NCI-H82 treated with DMSO at 0.1 percent for 48 hours (cell line): ENCODE measurements around the gene OGFOD3.

ENCODE experiments used
- DNase-seq: peaks from one replicate; lab custom pipeline; 2025; ENCODE audit not compliant: unreplicated experiment; lab: John Stamatoyannopoulos, UW

OGFOD3 gene

DNA sequence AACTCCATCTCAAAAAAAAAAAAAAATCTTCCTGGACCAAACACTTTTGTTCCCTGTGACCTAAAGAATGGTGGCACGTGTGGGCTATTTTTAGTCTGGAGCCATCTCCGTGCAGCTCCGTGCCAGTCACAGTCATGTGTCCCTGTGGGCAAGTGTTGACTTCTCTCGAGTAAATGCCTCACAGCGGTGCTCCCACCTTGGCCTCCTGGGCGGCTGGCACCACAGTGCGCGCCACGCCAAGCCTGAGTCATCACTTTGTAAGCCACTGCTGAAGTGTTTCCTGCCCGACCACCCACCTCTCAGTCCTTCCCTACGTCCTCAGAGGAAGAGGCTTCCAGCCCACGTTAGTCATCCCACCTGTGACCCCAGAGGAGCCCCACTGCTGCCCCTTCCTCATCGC, 11.1 kb downstream of the OGFOD3 start:
- no peak for DNase-seq

DNA sequence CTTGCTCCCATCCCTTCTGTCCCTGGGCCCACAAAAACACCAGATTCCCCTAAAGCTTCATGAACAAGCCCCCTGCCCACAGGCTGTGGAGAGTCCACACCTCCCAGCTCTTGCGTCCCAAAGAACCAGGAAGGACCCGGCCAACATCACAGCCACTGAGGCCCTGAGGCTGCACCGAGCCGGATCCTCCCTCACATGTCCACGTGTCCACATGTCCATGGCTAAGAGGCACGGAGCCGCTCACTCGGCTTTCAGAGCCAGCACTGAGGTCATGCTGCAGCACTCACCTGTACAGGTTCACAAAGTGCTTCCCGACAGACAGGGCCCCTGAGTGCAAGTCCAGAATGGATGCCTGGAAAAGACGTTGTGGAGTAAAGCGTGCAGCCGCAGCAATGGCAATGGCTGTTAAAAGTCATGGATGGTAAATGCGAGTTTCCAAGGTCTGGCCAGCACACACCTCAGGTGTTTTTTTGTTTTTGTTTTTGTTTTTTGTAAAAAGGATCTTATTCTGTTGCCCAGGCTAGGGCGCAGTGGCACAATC, 12.2 kb downstream of the OGFOD3 start:
- DNase-seq, result no peak

DNA sequence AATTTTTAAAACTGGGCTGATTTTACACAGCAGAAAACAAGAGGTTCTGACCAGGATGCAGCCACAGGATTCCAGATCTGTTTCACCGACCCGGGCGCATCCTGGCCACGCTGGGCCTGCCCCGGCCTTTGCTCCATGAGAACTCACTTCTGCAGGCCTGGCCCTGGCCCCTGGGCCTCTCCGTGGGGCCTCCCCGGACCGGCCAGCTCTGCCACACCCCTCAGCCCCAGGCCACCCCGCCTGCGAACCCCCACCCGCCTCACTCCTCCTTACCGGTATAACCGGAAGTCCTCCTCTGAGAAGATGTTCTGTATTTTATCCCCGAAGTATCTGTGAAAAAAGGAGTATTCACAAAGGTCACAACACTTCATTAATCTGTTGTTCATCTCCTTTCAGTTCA, 13.3 kb downstream of the OGFOD3 start:
- no peak for DNase-seq

DNA sequence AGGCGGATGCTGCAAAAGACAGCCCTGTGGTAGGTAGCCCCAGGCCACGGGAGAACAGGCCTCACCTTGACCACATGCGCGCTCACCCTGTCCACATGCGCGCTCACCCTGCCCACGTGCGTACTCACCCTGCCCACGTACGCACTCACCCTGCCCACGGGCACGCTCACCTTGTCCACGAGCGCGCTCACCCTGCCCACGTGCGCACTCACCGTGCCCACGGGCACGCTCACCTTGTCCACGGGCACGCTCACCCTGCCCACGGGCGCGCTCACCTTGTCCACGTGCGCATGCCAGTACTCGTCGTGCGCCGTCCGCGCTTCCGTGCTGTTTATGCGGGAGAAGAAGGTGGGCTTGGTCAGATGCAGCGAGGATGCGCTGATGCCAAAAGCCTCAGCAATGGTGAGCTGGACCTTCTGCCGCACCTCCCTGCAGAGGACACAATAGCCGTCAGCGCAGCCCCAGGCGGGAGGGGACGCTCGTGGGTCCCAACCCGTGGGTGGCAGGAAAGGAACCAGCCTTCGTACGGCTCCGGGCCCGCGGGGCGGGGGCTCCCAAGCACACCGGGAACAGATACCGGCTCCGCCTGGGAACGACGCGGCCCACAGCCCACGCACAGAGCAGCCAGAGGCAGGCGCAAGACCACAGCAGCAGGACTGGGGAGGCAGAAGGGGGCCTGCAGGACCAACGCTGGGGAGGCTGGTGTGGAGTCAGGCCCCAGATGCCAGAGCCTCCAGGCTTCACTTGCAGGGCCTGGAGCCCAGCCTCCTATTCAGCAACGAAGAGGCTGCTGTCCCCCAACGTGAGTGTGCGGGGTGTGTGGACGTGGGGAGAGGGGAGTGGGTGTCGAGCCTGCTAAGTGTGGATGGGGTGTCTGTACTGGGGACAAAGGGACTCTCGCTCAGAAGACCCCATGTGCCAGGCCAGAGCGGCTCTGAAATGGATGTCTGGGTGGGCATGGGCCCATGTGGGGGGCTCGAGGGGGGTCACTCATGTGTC, 14.4 kb downstream of the OGFOD3 start:
- no peak for DNase-seq

DNA sequence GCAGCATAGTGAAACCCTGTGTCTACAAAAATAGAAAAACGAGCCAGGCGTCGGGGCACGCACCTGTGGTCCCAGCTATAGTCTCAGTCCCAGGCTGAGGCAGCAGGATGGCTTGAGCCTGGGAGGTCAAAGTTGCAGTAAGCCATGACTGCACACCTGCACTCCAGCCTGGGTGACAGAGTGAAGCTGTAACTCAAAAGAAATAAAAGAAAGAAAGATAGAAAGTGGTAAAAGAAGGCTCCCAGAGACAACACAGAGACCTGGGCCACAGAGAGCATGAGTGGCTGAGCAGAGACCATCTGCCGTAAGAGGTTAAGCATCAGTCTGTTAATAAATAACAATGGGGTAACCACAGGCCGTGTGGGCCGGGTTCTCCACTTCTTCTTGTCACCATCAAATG, 15.5 kb downstream of the OGFOD3 start:
- no peak for DNase-seq

DNA sequence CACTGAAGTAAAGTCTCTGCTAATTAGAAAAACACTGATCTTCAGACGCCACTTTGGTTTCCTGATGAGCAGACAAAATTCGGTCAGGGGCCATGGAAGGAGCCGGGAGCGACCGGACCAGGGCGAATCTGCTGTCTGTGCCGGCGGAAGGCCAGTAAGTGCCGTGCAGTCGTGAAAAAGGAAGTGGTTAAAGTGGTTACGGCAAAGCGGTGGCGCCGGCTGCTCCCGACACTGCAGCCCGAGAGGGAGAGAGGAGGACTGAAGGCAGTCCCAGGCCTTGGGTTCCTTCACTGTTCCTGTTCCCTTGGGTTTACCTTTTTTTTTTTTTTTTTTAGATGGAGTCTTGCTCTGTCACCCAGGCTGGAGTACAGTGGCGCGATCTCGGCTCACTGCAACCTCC, 17.6 kb downstream of the OGFOD3 start:
- no peak for DNase-seq

DNA sequence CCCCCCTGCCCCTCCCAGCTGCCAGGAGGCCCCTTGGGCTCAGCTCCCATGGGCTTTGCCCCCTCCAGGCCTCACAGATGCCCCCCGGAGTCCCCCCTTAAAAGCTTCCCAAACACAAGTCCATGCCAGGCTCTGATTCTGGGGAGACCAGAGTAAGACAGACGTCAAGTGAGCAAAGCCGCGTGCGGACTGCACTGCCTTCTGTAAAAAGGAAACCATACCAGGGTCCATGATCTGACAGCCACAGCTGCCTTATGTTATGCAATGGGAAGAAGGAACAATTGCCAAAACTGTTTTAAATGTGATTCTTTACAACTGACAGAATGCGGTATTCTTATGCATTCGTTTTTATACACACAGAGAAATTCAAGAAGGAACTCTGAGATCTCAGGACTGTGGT, 18.2 kb downstream of the OGFOD3 start:
- no peak for DNase-seq

DNA sequence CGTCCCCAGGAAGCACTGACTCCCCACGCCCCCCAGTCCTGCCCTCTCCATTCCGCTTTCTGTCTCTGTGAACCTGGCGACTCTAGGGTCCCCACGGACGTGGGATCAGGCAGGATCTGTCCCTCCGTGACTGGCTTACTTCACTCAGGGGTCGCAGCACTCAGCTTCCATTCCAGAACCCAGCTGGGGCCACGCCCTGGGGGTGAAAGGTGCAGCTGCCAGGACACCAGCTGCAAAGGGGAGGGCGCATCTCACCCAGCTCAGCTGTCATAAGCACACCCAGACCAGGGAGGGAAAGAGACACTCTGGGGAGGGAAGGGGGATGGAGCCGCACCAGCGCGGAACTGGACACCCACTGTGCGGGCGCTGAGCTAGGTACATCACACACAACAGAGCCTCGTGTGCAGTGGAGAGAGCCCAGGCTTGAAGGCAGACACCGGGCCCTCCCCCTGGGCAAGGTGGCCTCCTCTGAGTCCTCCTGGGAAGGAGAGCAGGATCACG, 18.7 kb downstream of the OGFOD3 start:
- no peak for DNase-seq

DNA sequence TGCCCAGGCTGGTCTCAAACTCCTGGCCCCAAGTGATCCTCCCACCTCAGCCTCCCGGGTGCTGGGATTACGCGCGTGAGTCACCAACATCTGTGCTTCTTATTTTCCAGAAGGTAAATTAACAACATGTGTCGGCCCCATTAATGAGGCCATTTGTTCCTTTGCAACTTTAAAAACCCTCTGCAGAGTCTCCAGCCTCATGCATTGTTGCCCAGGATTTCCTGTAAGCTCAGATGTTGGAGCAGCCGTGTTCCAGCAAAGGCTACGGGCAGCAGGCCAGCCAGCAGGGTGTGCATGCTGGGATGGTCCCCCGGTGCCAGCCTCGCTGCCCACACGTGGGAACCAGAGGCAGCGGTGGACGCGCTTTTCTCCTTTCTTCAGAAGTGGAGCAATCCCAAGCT, 19.3 kb downstream of the OGFOD3 start:
- no peak for DNase-seq

DNA sequence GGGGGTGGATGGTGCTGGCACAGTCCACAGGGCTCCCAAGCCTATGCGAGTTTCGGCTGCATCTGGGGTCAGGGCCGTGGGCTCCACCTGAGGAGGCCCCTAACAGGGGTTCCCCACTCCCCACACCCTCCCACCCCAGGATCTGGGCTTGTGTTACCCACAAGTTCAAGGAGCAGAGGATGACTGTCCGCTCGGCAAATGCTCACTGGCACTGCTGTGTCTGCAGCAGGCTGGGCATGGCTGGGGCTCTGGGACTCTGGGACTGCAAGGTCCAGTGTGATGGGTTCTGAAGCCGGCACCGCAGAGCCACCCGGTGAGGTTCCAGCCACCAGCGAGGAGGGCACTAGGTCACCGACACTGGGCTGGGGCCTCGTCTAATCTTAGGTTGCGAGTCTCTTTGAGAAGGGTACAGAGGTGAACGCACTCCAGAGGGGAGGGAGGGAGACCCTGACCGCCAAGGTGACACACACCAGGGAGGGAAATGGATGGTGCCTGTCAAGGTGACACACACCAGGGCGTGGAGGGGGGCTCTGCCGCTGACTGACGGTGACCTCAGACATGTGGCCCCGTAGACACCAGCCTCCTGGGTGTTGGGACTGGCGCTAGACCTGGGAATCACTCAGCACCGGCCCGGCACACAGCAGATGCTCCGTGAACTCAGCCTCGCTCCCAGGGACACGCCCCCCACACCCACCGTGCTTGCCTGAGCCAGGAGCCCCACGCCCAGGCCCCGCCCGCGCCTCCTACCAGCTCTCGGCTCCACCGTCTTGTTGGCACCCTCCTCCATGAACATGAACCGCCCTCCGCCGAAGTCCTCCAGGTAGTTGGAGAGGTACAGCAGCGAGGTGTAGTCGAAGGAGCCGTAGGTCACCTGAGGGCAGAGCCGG, 20.7 kb downstream of the OGFOD3 start:
- no peak for DNase-seq

DNA sequence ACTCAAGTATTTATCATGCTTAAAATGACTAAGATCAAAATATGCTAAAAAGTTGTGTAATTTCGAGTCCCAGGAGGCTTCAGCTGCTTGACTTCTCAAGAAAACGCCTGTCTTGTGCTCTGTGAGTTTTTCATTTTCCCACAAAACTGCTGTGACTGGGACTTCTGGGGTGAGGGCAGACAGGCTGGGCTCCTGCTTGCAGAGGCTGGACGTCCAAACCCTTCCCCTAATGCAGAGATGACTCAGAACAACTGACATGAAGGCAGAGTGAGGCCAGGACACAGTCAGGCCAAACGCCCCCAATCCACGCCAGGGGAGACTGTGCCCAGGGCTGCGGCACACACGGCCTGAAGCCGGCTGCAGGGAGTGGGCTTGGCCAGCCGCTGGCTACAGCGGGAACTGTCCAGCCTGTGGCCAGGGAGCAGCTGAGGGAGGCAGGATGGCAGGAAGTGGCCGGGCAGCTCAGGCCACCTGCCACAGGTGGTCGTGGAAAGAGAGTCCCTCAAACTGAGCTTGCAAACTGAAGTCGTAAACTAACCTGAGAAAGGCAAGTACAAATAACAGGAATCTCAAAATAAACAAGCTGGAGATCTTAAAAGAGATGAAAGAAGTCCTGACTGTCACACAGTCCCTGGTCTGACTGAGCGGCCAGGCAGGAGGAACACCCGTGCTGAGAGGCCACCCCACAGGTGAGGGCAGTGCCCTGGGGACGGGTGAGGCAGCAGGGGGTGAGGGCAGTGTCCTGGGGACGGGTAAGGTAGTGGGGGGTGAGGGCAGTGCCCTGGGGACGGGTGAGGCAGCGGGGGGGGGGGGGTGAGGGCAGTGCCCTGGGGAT, 21.6 kb downstream of the OGFOD3 start:
- no peak for DNase-seq

DNA sequence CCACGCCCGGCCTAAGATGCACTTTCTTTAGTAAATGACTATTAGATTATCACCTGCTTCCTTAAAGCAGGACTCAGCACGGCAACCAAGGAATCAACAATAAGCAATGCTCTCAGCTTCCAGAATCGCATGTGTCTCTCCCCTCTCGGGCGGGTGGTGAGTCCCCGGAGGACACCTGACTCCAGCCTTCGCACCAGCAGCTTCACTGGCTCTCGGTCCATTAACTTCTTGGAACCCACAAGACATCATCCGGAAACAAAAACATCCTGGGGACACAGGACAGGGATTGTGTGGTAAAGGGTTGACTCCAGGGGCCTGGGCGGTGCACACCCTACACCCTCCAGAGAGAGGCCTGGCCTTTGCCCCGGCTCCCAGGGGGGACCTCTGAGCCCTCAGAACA, 24.1 kb downstream of the OGFOD3 start:
- no peak for DNase-seq

DNA sequence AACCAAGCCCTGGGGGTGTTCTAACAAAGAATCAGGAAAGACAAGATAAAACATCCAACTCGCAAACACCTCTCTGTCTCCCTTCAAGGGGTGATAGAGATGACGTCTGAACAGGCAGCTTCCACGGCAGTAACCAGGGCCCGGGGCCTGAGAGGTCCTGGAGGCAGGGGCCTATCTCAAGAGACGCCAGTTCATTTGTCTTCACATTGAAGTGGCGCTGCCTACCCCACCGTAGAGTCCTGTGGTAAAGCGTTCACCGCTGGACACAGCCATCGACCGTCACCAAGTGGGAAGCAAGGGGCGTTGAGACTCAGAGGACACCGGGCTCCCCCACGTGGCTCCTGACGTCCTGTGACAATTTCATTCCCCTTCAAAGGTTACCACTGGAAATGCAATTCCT, 25.4 kb downstream of the OGFOD3 start:
- DNase-seq, result no peak

DNA sequence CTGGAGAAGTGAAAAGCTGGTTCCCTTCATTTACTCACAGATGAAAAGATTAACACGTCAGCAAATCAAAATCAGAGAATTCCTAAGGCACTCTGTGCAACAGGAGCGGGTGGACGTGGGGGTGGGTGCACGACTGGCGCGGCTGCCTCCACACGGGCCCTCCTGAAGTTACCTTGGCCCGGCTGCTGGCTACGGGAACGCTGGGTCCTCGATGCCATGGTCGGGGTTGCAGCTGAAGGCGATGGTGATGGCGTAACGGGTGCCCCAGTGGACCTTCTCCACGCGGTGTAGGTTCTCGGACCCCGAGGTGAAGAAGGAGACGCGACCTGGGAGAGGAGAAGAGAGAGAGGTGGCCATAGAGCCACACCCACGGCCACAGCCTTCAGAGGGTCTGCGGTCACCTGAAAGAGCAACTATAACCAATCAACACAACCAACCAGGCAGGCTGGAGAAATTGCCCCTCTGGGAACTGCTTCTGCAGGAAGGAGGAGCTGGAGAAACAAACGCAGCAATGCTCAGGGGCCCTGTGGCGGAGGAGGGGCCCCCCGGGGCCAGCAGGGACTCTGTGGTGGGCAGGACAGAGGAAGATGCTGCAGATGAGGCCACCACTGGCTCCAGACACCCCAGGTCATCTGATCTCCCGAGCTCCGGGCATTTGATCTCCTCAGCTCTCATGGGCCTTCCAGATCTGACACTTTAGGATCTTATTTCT, 26.0 kb downstream of the OGFOD3 start:
- DNase-seq, result no peak

DNA sequence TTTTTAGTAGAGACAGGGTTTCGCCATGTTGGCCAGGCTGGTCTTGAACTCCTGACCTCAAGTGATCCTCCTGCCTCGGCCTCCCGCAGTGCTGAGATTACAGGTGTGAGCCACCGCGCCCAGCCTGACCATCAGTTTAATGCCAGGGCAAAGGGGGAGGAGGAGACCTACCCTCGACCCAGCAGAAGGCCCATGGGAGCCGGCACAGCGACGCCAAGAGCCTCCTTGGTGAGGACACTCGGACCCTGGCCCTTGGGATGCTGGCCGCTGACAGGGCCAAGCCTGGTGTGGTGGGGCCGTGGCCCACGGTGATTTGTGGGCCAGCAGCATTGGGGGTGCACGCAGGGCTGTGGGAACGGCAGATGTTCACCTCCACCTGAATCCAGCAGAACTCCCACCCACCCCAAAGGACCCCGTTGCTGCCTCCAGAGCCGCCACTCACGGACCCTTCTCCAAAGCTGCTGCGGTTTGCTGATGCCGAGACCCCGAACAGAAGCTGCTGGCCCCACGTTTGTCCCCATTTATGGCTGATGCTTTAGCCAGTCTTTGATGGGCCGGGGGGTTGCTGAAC, 26.8 kb downstream of the OGFOD3 start:
- no peak for DNase-seq

DNA sequence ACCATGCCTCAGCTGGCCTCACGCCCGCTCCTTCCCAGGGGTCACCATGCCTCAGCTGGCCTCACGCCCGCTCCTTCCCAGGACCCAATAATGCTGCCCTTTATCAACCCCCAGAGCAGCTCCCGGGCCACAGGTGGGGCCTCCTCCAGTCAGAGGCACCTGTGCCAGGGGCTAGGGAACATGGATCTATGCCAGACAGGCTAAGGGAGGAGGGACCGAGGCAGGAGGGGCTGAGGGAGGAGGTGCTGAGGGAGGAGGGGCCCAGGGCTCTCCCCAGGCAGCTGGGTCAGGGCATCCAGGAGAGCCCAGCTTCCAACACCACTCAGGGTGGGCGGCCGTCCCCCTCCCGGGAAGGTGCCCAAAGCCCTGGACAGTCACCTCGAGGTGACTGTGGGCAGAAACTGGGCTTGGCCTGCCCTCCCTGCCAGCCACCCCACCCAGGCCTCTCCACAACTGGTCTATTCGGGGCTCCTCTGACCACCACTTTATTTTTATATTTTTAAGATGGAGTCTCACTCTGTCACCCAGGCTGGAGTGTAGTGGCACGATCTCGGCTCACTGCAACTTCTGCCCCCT, 27.4 kb downstream of the OGFOD3 start:
- no peak for DNase-seq

DNA sequence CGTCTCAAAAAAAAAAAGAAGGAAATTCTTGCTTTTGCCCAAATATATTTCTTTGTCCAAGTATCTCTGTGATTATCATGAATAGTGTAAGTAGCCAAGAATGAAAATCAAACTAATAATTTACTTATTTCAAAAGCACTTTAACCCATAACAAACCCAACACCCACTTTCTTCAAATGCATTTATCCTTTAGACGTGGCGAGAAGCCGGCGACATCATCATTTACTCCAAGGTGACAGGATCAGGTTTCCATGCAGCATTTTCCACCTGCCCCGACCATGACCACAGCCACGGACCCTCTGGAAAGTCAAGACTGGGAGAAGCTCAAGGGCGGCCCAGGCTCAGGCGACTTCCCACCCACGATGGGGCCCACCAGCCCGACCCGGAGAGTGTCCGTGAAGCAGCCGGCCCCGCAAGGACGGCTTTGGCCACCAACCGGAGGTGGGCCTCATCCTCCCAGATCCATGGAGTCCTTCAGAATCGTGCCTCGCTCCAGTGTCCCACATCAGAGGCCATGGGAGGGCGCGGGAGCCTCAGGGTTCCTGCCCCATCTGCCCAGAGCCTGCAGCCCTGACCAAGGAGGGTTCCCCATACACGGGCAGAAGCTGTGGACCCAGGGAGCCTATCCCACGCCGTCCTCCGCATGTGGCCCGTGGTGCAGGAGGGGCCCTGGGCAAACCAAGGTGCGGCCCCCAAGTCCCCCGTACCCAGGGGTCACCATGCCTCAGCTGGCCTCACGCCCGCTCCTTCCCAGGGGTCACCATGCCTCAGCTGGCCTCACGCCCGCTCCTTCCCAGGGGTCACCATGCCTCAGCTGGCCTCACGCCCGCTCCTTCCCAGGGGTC, 28.1 kb downstream of the OGFOD3 start:
- no peak for DNase-seq

DNA sequence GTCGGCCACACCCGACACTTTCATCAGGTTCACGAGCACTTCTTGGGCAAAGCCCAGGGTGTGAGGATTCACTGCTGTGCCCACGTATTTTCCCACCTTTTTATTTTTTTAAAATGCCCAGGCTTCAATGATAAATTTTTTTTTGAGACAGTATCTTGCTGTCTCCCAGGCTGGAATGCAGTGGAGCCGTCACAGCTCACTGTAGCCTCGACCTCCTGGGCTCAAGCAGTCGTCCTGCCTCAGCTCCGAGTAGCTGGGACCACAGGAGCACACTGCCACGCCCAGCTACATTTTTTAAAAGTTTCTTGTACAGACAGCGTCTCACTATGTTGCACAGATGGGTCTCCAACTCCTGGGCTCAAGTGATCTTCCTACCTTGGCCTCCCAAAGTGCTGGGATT, 29.0 kb downstream of the OGFOD3 start:
- DNase-seq, result no peak
